Mesodermal cell (in vitro differentiated cells): ENCODE data around the gene SHC2.
A peak's percentile ranks its signal among the peaks of the same experiment; 100 is the strongest.
"Not testable (repeated sequence)": the region's sequence is repeated elsewhere in the genome, so short reads cannot be mapped to it uniquely, and the experiment has no call there.

Source experiments
- H3K27ac ChIP-seq: 2 replicates; pipeline ENCODE4 v1.7.0; 2013; ENCODE audit warnings: mild to moderate bottlenecking, low read depth, low read length, moderate library complexity; ENCODE audit not compliant: severe bottlenecking
- H3K36me3 ChIP-seq: 2 replicates; pipeline ENCODE4 v1.7.1; 2013; ENCODE audit warnings: mild to moderate bottlenecking, low read length, moderate library complexity; ENCODE audit not compliant: control insufficient read depth, insufficient read depth
- H3K4me1 ChIP-seq: one replicate; pipeline ENCODE4 v1.7.1; 2013; ENCODE audit warnings: mild to moderate bottlenecking, low read length; ENCODE audit not compliant: insufficient read depth, control insufficient read depth, poor library complexity, severe bottlenecking
- H3K4me3 ChIP-seq: 2 replicates; pipeline ENCODE4 v1.7.0; 2013; ENCODE audit warnings: low read length, control low read depth, mild to moderate bottlenecking; ENCODE audit not compliant: insufficient read depth, poor library complexity, severe bottlenecking; ENCODE audit errors: extremely low read depth
- H3K9me3 ChIP-seq: 2 replicates; pipeline ENCODE4 v1.7.1; 2013; ENCODE audit warnings: mild to moderate bottlenecking, low read length, moderate library complexity; ENCODE audit not compliant: control insufficient read depth
- WGBS, 2 experiments: methylation state at CpG; one replicate each; pipeline ENCODE4 v1.1.5; 2013; ENCODE audit warnings: missing lambda C conversion rate in 2 of 2; ENCODE audit not compliant: insufficient coverage in 2 of 2; 5-methylcytosine and 5-hydroxymethylcytosine counted together

The SHC2 gene

GRCh38 chr19:489418-490196 lies 28.8 kb upstream of the SHC2 start:
- peak overlapping the region; percentile 82 for H3K4me3 ChIP-seq
- H3K27ac ChIP-seq, result peak overlapping the region; percentile 67

GRCh38 chr19:488505-489417 lies 27.9 kb upstream of the SHC2 start:
- 0% methylated on average over 95 to 97 of the region's 114 CpGs for WGBS, 2 experiments
- H3K9me3 ChIP-seq, result no peaks in the 10 kb centered on the region
- H3K4me3 ChIP-seq, result peak overlapping the region; percentile 82
- H3K27ac ChIP-seq, result peak overlapping the region; percentile 90
- H3K36me3 ChIP-seq, result no peaks in the 10 kb centered on the region
- peaks cover 14% of the 10 kb centered on the region for H3K4me1 ChIP-seq

More at GRCh38 chr19:489418-490196, 28.8 kb upstream of the SHC2 start:
- no peaks in the 10 kb centered on the region for H3K9me3 ChIP-seq
- H3K36me3 ChIP-seq, result no peaks in the 10 kb centered on the region
- 29 to 30% methylated on average over 52 to 55 of the region's 61 CpGs for WGBS, 2 experiments
- peaks cover 14% of the 10 kb centered on the region for H3K4me1 ChIP-seq

- Histone ChIP-seq H3K27ac (peak overlapping the region; percentile 85), H3K4me3 (no peak overlapping the region), H3K4me1 (peaks cover 14% of the 10 kb centered on the region), H3K36me3 (no peaks in the 10 kb centered on the region), H3K9me3 (peaks cover 6% of the 10 kb centered on the region)
- 12 to 19% methylated on average over 17 to 19 of the region's 23 CpGs for WGBS, 2 experiments
Observed at GRCh38 chr19:485583-486236, 24.9 kb upstream of the SHC2 start.

- Histone ChIP-seq H3K9me3 (peaks cover 8% of the 10 kb centered on the region), H3K4me1 (peaks cover 13% of the 10 kb centered on the region), H3K4me3 (no peak overlapping the region), H3K36me3 (no peaks in the 10 kb centered on the region), H3K27ac (no peak overlapping the region)
- WGBS, 2 experiments, result 90% methylated on average over 18 to 19 of the region's 22 CpGs
Observed at GRCh38 chr19:485077-485476, 24.2 kb upstream of the SHC2 start.

GRCh38 chr19:484494-484893 lies 23.7 kb upstream of the SHC2 start:
- no peak overlapping the region for H3K27ac ChIP-seq
- 78 to 80% methylated on average over 14 to 15 of the region's 15 CpGs for WGBS, 2 experiments

GRCh38 chr19:483332-484072 lies 22.7 kb upstream of the SHC2 start:
- H3K36me3 ChIP-seq, result no peaks in the 10 kb centered on the region
- no peak overlapping the region for H3K27ac ChIP-seq
- H3K4me1 ChIP-seq, result peaks cover 12% of the 10 kb centered on the region
- H3K4me3 ChIP-seq, result no peak overlapping the region
- WGBS, 2 experiments, result 82 to 83% methylated on average over 11 to 18 of the region's 21 CpGs
- peaks cover 8% of the 10 kb centered on the region for H3K9me3 ChIP-seq

More at GRCh38 chr19:484494-484893, 23.7 kb upstream of the SHC2 start:
- Histone ChIP-seq H3K36me3 (no peaks in the 10 kb centered on the region), H3K9me3 (peaks cover 8% of the 10 kb centered on the region), H3K4me1 (peaks cover 12% of the 10 kb centered on the region), H3K4me3 (no peak overlapping the region)

GRCh38 chr19:482186-483041 lies 21.6 kb upstream of the SHC2 start:
- 64% methylated on average over 17 to 18 of the region's 20 CpGs for WGBS, 2 experiments
- peaks cover 8% of the 10 kb centered on the region for H3K4me1 ChIP-seq
- H3K36me3 ChIP-seq, result no peaks in the 10 kb centered on the region
- no peak overlapping the region for H3K4me3 ChIP-seq
- H3K27ac ChIP-seq, result no peak overlapping the region
- H3K9me3 ChIP-seq, result peaks cover 8% of the 10 kb centered on the region

- not testable (repeated sequence) for H3K36me3 ChIP-seq, H3K4me3 ChIP-seq, H3K27ac ChIP-seq, H3K9me3 ChIP-seq, H3K4me1 ChIP-seq
- 80 to 94% methylated on average over 3 of the region's 3 CpGs for WGBS, 2 experiments
Observed at GRCh38 chr19:481100-481499, 20.3 kb upstream of the SHC2 start.

GRCh38 chr19:480016-480855 lies 19.4 kb upstream of the SHC2 start:
- no peaks in the 10 kb centered on the region for H3K36me3 ChIP-seq
- H3K27ac ChIP-seq, result no peak overlapping the region
- peaks cover 4% of the 10 kb centered on the region for H3K4me1 ChIP-seq
- H3K4me3 ChIP-seq, result no peak overlapping the region
- H3K9me3 ChIP-seq, result peaks cover 8% of the 10 kb centered on the region
- WGBS, 2 experiments, result 47 to 48% methylated on average over 24 to 36 of the region's 36 CpGs
